PFSK-1 (cell line): ENCODE data around the gene AAR2.

Experiments
- FOXP2 ChIP-seq: optimal IDR thresholded peaks from 2 replicates; pipeline ENCODE3; 2011; ENCODE audit warnings: borderline replicate concordance, control low read depth, inconsistent platforms; ENCODE audit not compliant: insufficient read depth; ENCODE audit errors: extremely low read length, extremely low read depth
- POLR2AphosphoS5 ChIP-seq: IDR thresholded peaks from 2 replicates; pipeline ENCODE4 v1.6.1; 2012; ENCODE audit warnings: low read depth, mild to moderate bottlenecking, control low read depth, low read length, moderate library complexity
- REST ChIP-seq, 2 experiments: IDR thresholded peaks; 2 replicates each; pipeline versions ENCODE4 v1.6.1 to v1.8.0; 2011 to 2012; ENCODE audit warnings: low read depth in 2 of 2, low read length in 2 of 2, control low read depth in 1 of 2, inconsistent platforms in 1 of 2, mild to moderate bottlenecking in 1 of 2, moderate library complexity in 1 of 2; ENCODE audit not compliant: insufficient read depth in 1 of 2
- SIN3A ChIP-seq: IDR thresholded peaks from 2 replicates; pipeline ENCODE4 v1.6.1; 2012; ENCODE audit warnings: mild to moderate bottlenecking, low read length, moderate library complexity, borderline replicate concordance; ENCODE audit not compliant: insufficient read depth
- TAF1 ChIP-seq: IDR thresholded peaks from 2 replicates; pipeline ENCODE4 v1.6.1; 2012; ENCODE audit warnings: low read length, control low read depth, borderline replicate concordance; ENCODE audit not compliant: insufficient read depth

AAR2 gene

GRCh38 chr20:36249450-36249849 lies 13.2 kb downstream of the AAR2 start:
- TF ChIP-seq TAF1 (no peak), REST (IDR thresholded peaks at IDR 0.05; ENCODE audit: insufficient read depth in 1 of 2, low read depth in 2 of 2, low read length in 2 of 2) (no peak), FOXP2 (no peak), POLR2AphosphoS5 (no peak), SIN3A (no peak)

GRCh38 chr20:36251426-36251825 lies 15.1 kb downstream of the AAR2 start:
- TF ChIP-seq FOXP2 (no peak), SIN3A (no peak), TAF1 (no peak), REST (IDR thresholded peaks at IDR 0.05; ENCODE audit: insufficient read depth in 1 of 2, low read depth in 2 of 2, low read length in 2 of 2) (no peak), POLR2AphosphoS5 (no peak)

GRCh38 chr20:36252511-36252910 lies 16.2 kb downstream of the AAR2 start:
- TF ChIP-seq POLR2AphosphoS5: no peak
- TF ChIP-seq REST (IDR thresholded peaks at IDR 0.05; ENCODE audit: insufficient read depth in 1 of 2, low read depth in 2 of 2, low read length in 2 of 2): no peak

GRCh38 chr20:36253036-36253435 lies 16.8 kb downstream of the AAR2 start:
- no peak for TF ChIP-seq SIN3A
- TF ChIP-seq REST (IDR thresholded peaks at IDR 0.05; ENCODE audit: insufficient read depth in 1 of 2, low read depth in 2 of 2, low read length in 2 of 2): no peak
- no peak for TF ChIP-seq FOXP2
- no peak for TF ChIP-seq POLR2AphosphoS5
- TF ChIP-seq TAF1: no peak

GRCh38 chr20:36254076-36254475 lies 17.8 kb downstream of the AAR2 start:
- TF ChIP-seq TAF1 (no peak), REST (IDR thresholded peaks at IDR 0.05; ENCODE audit: insufficient read depth in 1 of 2, low read depth in 2 of 2, low read length in 2 of 2) (no peak), SIN3A (no peak), FOXP2 (no peak), POLR2AphosphoS5 (no peak)
